ENCODE measurements around the gene SHD.

DNA sequence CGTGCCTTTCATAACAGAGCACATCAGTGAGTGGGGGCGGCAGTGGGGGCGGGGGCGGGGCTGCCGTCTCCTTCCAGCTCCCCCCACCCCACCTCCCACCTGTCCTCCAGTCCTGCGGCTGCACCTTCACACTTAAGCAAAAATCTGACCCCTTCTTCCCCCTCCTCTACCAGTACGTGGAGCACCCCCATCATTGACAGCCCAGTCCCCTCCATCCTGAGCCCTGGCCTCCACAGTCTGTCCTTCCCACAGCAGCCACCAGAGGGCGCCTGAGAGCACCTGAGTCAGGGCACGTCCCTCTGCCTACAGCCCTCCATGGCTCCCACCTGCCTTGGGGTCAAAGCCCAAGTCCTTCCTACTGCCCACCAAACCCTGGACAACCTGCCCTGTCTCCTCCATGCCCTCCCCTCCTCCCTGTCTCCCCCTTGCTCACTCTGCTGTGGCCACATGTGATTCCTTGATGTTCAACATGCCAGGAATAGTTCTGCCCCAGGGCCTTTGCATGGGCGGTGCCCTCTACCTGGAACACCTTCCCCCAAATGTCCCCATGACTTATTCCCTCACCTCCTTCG lies 45.7 kb upstream of the SHD start:
- TF ChIP-seq POLR2A (IDR thresholded peaks at IDR 0.05) = no peak
- TF ChIP-seq, protein P1, sequence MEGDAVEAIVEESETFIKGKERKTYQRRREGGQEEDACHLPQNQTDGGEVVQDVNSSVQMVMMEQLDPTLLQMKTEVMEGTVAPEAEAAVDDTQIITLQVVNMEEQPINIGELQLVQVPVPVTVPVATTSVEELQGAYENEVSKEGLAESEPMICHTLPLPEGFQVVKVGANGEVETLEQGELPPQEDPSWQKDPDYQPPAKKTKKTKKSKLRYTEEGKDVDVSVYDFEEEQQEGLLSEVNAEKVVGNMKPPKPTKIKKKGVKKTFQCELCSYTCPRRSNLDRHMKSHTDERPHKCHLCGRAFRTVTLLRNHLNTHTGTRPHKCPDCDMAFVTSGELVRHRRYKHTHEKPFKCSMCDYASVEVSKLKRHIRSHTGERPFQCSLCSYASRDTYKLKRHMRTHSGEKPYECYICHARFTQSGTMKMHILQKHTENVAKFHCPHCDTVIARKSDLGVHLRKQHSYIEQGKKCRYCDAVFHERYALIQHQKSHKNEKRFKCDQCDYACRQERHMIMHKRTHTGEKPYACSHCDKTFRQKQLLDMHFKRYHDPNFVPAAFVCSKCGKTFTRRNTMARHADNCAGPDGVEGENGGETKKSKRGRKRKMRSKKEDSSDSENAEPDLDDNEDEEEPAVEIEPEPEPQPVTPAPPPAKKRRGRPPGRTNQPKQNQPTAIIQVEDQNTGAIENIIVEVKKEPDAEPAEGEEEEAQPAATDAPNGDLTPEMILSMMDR (IDR thresholded peaks at IDR 0.05) = peak in 1 of 2 donors; percentile 64
- TF ChIP-seq POLR2AphosphoS5 (IDR thresholded peaks at IDR 0.05) = no peak
